HG03196 (cell line): ENCODE measurements around the gene CTIF.

ENCODE experiments used
- ATAC-seq: cut with Tn5 transposase; IDR thresholded peaks from one replicate; pipeline ENCODE4 v1.9.1; 2021; ENCODE audit not compliant: unreplicated experiment

CTIF gene

GRCh38 chr18:48827291-48828193, 288.7 kb downstream of the CTIF start:
- no peak for ATAC-seq

DNA sequence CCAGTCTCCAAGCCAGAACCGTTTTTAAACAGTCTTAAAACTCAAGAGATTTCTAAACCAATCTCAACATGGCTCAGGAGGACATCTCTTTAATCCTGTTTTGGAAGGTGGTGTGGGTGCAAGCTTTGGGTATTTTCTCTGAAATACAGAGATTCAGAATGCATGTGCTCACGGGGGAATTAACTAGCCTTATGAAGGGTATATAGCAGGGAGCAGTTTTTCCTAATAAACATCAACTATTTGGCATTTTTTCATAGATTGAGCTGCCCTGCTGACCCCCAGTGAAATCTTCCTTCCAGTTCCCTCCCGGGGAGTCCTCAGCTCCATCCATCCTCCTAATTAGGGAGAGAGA, 289.3 kb downstream of the CTIF start:
- ATAC-seq = no peak

- ATAC-seq = no peak
Measured at GRCh38 chr18:48828691-48829442, 290.0 kb downstream of the CTIF start.

DNA sequence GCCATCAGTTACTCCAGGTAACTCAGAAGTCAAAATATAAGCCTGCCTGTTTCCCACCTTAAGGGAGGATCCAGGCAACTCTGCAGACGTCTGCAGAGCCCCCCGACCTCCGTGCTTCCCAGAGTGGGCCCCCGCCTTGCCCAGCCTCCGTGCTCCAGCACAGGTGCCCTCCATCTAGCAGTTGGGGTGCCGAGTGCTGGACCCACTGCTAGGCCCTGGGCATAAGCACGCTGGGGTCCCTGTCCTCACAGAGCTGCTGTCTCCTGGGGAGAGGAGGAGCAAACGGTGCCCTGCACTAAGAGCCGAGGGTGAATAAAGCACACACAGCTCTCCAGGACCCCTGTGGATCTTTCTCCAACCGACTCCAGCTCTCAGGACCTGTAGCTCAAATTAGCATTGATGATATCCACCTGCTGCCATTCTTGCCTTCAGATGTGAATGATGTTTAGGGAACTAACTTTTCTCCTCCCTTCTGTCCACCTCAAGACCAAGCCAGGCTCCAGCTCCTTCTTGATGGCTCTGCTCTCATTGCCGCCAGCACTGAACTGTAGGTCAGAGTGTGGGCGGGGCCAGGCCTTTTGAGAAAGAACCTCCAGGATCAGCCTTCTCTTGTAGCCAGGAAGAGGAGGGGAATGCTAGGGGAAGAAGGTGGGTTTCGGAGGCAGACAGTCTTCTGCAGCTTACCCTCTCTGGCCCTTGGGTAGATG, 290.8 kb downstream of the CTIF start:
- no peak for ATAC-seq

DNA sequence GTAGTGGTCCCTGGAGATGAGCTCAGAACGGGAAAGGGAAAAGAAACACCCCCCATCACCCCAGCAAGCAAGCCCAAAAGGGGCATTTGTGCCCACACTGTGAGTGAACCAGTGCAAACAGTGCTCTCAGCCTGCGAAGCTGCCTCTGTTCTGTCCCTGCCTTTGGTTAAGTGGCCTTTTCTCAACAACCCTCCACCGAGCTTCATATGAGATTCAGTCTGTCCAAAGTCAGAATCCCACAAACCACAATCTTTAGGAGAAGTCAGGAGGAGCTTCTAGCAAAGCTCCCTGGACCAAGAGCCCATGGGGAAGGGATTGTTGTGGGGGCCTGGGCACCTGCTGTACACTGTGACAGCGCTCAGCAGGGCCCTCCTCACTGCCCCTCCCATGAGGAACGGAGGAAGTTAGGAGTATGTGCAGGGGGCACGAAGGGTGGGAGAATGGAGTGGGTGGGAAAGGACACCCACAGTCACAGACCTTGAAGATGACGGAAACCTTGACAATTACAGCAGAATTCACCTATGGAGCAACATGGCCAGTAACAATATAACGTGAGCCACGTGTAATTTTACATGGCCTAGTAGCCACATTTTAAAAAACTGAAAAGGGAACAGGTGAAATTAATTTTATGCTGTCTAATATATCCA, 292.4 kb downstream of the CTIF start:
- ATAC-seq = no peak

GRCh38 chr18:48831802-48832201, 293.0 kb downstream of the CTIF start:
- no peak for ATAC-seq

DNA sequence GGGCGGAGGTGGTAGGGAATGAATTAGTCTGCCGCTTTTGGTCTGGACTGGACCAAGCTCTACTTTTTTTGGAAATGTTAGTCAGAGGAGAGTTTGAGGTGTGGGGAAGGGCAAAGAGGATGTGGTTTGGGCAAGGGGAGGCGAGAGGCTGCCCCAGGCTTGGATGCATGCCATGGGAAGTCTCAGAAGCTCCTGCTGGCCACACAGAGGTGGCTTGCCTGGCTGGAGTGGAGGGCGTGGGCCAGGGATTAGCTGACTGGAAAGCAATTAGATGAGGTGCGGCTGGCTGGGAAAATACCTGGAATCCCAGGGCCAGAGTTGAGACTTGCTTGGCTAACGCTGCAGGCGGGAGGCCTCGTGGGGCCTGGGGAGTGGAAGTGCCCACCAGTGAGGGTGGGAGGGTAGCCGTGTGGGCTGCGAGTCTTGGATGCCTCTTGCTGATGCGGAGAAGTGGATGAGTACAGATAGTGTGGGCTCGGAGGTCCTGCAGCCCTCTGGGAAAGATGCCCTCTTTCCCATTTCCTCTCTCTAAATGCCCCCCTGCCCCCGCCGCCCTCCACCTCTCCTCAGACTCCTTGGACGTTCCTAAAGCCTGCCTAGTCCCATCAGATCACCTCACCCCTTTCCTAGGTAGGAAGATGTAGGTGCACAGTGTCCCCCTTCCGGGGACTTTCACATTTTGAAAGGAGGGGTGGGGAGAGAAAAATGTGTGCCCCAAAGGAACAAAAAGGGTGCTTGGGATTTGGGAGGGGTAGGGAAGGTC, 294.3 kb downstream of the CTIF start:
- no peak for ATAC-seq

GRCh38 chr18:48833701-48834412, 295.0 kb downstream of the CTIF start:
- ATAC-seq = peak; percentile 61

- ATAC-seq = peak; percentile 72
Measured at GRCh38 chr18:48834413-48835031, 295.7 kb downstream of the CTIF start.

- ATAC-seq = no peak
Measured at GRCh38 chr18:48835119-48835518, 296.3 kb downstream of the CTIF start.

DNA sequence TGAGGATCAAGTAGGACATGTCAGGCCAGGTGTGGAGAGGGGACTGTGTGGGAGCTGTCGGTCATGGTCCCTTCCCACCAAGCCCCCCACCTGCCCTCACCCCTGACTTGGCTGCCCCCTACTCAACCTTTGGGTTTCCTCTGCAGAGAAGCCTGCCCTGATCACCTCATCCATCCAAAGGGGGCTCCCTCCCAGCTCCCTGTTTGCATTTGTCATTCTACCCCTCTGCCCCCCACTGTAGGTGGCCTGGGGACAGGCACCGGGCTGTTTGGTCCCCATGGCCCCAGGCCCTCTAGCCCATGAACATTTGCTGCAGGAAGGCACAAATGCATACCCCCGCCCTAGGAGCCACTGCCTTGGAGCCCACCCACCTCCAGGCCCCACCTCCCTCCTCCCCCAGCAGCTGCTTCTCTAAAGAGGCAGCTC, 296.9 kb downstream of the CTIF start:
- ATAC-seq = no peak

GRCh38 chr18:48836231-48836805, 297.5 kb downstream of the CTIF start:
- ATAC-seq = no peak

DNA sequence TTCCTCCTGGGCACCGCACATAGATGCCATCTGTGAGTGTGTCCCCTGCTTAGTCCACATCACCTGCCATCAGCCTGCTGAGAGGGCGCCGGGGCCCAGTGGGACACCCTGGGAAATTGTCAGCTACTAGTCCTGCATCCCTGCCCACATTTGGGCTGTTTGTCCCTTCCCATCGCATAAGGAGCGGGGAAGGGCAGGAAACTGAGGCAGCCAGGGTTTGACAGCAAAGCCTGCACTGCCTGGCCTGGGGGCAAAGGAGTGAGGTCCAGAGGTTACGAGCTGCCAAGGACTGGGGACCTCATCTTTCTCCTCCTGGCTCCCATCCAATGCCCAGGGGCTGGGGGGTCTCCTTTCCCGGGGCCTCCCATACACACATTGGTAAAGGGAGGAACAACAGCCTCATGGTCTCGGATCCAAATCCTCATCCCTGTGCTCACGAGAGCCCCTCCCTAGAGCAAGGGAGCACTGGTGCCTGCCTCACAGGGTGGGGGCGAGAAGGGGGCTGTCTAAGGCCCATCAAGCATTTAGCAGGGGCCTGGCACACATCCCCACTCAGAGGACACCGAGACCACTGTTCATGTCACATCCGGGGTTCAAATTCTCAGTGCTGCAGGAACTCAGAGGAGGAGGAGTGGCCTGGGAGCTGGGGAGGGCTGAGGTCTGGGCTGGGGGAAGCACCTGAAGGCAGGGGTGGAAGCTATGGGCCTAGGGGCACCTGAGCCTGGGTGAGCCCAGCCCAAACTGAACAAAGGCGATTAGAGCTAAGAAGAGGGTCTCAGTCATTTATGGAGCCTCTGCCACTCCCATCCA, 298.2 kb downstream of the CTIF start:
- no peak for ATAC-seq

DNA sequence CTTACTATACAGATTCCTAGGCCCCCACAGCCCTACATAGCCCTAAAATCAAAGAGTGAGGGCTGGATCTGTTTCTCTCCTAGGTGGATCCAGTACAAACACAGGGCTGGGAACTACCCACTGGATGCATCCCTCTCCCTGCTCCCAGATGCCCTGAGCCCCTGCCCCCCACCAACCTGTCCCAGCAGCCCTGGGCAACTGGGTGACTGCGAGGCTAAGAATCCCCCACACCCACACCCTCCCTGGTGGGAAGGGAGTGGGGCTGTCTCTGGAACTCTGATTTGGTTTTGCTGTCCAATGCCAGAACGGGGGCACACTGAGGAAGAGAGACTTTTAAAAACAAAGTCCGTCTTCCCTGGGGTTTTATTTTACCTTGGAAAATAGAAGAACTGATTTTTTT, 298.8 kb downstream of the CTIF start:
- ATAC-seq = no peak

- ATAC-seq = no peak
Measured at GRCh38 chr18:48838166-48838775, 299.4 kb downstream of the CTIF start.

DNA sequence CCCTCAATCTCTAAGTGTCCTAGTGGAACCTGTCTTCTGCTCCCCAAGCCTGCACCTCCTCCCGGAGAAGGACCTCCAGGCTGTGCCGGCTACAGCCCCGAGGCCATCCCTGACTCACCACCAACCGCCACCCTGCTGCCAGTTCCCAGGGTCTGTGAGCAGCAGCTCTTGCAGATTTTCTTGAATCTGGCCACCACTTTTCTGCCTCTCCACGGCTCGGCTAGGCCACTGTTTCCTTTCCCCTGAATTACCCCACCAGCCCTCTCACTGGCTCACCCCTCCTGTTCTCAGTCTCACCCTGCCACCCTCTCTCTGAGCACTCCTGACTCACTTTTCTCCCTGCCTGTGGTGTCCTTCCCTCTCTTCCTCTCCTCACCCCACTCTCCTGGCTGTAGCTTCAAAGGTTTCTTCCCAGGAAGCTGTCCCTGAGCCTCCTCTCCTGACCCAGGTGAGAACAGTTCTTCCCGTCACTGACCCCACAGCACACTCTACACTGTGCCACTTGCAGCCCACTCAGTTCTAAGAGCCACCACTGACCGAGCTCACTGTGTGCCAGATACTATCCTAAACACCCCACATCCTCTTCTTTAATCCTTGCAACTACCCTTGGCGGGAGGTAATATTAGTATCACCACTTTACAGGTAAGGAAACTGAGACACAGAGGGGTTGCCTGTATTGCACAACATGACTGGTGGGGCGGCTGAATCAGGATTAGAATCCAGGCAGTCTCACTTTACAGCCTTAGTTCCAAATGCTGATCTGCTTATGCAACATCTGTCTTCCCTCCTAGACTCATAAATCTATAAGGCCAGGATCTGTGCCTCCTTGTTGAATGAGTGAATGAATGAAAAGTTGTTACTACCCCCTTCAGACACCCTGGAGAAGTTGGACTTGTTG, 300.3 kb downstream of the CTIF start:
- ATAC-seq = no peak
